ENCODE results near the gene IQCH. TPM values are rescaled to one million over a fixed set of nuclear protein-coding genes. Genes with fewer than 3 reads are reported as not detected.

The IQCH gene
- total and polyA plus RNA-seq, 2 of the 4 experiments (the other 2 are of a cell fraction) = 0.60 to 2.5 TPM

DNA sequence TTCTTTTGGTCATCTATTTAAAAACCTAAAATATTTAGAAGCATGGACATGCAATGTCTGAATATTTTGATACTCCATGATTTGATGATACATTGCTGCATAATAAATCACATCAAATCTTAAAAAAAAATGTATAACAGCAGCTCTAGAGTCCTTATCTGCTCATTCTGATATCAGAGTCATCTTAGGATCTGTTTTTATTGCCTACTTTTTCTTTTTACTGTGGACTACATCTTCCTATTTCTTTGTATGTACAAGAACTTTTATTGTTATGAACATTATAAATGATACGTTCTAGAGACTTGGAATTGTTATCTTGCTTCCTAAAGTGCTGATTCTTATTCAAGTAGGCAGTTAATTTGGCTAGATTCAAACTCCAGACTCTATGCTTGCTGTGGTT, 72.7 kb downstream of the IQCH start:
- Histone ChIP-seq H2BK5ac (ENCODE audit: low read depth, low read length, poor library complexity, severe bottlenecking) (no peak overlapping the region), H3K23ac (ENCODE audit: low read depth, low read length) (no peak overlapping the region), H2BK120ac (ENCODE audit: low read depth, low read length) (no peak overlapping the region), H3K9ac (ENCODE audit: low read depth, low read length) (no peak overlapping the region), H3K4me1 (ENCODE audit: control insufficient read depth, insufficient read depth, low read length) (0 out of 2 replicates have a peak, but pooled peaks cover 2% of the 10 kb centered on the region), H3K4me2 (ENCODE audit: low read depth, low read length) (no peak overlapping the region), H3K36me3 (ENCODE audit: control insufficient read depth, insufficient read depth, low read length) (no peaks in the 10 kb centered on the region), H3K9me3 (ENCODE audit: control insufficient read depth, insufficient read depth, low read length) (peaks cover 4% of the 10 kb centered on the region; the same call in 1 of the 2 replicates), H3K4me3 (ENCODE audit: insufficient read depth, low read depth, low read length) (no peak overlapping the region), H2AK5ac (ENCODE audit: low read depth, low read length) (no peak overlapping the region), H3K14ac (replicated peaks; ENCODE audit: low read depth, low read length) (no peak overlapping the region), H2AK9ac (replicated peaks; ENCODE audit: low read depth, low read length, poor library complexity) (no peak overlapping the region), H3K56ac (ENCODE audit: extremely low read depth, insufficient read depth, low read length) (no peak overlapping the region), H3K18ac (ENCODE audit: low read depth, low read length) (no peak overlapping the region), H2BK20ac (ENCODE audit: low read depth, low read length) (no peak overlapping the region), H3K27me3 (ENCODE audit: control insufficient read depth, insufficient read depth, low read length) (peaks cover 7% of the 10 kb centered on the region), H3K9me1 (ENCODE audit: insufficient read depth, low read length) (no peaks in the 10 kb centered on the region), H4K5ac (ENCODE audit: low read depth, low read length) (no peak overlapping the region), H2AFZ (replicated peaks; ENCODE audit: low read length, poor library complexity) (no peak overlapping the region), H4K20me1 (ENCODE audit: insufficient read depth, low read length) (no peaks in the 10 kb centered on the region), H4K91ac (ENCODE audit: insufficient read depth, low read depth, low read length) (no peak overlapping the region), H3K79me1 (ENCODE audit: low read depth in 1 of 2, low read length in 2 of 2) (no peaks in the 10 kb centered on the region), H4K8ac (ENCODE audit: low read depth in 2 of 2, low read length in 2 of 2) (no peak overlapping the region), H3K27ac (ENCODE audit: insufficient read depth, low read length) (no peak overlapping the region), H2BK15ac (ENCODE audit: low read depth, low read length) (no peak overlapping the region), H3K4ac (ENCODE audit: low read depth, low read length) (no peak overlapping the region)
- intact Hi-C loops (cut with micrococcal nuclease) = no loop called here
- ChIA-PET POLR2A (ENCODE audit: unreplicated experiment) (no interaction called here), CTCF (no interaction called here)
- no TSS peak for BruUV-seq (replicated peaks)
- TF ChIP-seq CEBPB (IDR thresholded peaks at IDR 0.05; ENCODE audit: low read depth, low read length) (no peak), RCOR1 (IDR thresholded peaks at IDR 0.05; ENCODE audit: insufficient replicate concordance, low read length) (no peak), USF2 (IDR thresholded peaks at IDR 0.05; ENCODE audit: low read depth, low read length) (no peak)
- TF ChIP-seq, protein P1, sequence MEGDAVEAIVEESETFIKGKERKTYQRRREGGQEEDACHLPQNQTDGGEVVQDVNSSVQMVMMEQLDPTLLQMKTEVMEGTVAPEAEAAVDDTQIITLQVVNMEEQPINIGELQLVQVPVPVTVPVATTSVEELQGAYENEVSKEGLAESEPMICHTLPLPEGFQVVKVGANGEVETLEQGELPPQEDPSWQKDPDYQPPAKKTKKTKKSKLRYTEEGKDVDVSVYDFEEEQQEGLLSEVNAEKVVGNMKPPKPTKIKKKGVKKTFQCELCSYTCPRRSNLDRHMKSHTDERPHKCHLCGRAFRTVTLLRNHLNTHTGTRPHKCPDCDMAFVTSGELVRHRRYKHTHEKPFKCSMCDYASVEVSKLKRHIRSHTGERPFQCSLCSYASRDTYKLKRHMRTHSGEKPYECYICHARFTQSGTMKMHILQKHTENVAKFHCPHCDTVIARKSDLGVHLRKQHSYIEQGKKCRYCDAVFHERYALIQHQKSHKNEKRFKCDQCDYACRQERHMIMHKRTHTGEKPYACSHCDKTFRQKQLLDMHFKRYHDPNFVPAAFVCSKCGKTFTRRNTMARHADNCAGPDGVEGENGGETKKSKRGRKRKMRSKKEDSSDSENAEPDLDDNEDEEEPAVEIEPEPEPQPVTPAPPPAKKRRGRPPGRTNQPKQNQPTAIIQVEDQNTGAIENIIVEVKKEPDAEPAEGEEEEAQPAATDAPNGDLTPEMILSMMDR (conservative IDR thresholded peaks at IDR 0.05; ENCODE audit: low read depth, low read length) = no peak
- ATAC-seq (ENCODE audit: low read depth) (no peak), DNase-seq (no peak)
- WGBS, 2 experiments (ENCODE audit: extremely low coverage in 2 of 2, insufficient read length in 1 of 2) = no CpG with 5 or more reads among the region's 1 CpG
- in situ Hi-C loops (cut with MboI; ENCODE audit: low sequenced_read_pairs) = no loop called here
- dilution Hi-C loops (cut with HindIII; ENCODE audit: low sequenced_read_pairs, unreplicated experiment) = no loop called here
